Stimulated activated CD8-positive, alpha-beta memory T cell treated with anti-CD3 and anti-CD28 coated beads, Interleukin-4, amount 100 ng/mL, for 24 hours (primary cell): ENCODE measurements around the gene CEP41.

ENCODE experiments used
- DNase-seq: peaks from one replicate; pipeline ENCODE4 v3.0.0-alpha.2; 2020; ENCODE audit warnings: low read depth

The CEP41 gene

DNA sequence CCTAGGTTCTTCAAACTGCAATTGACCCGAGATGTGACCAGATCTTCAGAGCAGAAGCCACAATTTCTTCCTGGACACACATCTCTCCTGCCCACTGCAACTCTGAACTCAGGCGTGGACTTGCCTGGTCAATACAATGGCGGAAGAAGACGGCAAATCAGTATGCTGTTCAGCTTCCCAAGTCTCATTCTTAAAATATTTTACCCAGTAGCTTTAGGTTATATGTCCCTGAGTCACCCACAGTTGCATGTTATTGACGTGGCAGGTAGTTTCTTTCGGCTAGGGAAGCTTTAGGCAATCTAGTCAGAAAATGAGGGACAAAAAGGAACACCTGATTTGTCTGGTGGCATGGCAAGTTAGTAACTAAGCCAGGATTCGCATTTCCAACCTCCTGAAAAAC is 22.5 kb downstream of the CEP41 start:
- DNase-seq: no peak

DNA sequence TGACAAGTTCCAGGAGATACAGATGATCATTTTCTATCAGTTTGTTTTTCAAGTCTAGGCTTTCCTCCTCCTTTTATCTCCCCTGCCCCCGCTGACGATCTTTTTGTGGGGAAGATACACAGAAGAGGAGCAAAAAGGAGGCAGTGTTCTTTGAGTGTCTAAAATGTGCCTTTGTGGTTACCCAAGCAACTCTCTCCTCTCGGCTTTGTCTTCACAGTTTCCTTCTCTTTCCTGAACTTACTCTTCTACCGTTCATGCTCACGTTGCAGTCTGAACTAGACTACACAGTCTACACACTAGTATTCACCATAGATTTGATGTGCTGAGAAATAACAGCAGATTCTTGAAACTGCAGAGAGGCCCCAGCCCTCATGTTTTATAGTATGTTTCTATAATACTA is 23.6 kb downstream of the CEP41 start:
- DNase-seq: no peak

DNA sequence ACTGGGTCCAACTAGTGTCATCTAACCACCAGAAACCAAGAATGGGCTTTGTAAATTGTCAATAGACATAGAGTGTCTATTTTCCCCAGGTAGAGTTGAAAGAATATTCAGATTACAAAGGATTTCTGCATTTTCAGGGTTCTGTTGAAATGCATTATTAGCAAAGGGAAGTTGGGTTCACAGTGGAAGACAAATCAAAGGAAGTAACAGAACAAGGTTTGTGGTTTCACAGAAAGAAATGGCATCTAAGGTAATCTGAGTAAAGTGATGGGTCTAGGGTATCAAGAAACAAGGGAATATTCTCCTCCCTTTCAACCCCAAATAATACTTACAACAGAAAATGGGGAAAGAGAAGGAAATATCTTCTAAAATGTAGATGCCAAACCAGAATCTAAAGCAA is 25.8 kb downstream of the CEP41 start:
- DNase-seq: no peak

DNA sequence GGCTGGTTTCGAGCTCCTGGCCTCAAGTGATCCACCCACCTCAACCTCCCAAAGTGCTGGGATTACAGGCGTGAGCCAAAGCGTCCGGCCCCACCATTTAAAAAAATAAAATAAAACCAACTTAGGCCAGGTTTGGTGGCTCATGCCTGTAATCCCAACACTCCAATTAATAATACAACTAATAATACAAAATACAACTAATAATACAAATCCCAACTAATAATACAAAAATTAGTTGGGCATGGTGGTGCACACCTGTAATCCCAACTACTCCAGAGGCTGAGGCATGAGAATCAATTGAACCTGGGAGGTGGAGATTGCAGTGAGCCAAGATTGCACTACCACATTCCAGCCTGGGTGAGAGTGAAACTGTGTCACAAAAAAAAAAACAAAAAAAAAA is 27.6 kb downstream of the CEP41 start:
- no peak for DNase-seq

DNA sequence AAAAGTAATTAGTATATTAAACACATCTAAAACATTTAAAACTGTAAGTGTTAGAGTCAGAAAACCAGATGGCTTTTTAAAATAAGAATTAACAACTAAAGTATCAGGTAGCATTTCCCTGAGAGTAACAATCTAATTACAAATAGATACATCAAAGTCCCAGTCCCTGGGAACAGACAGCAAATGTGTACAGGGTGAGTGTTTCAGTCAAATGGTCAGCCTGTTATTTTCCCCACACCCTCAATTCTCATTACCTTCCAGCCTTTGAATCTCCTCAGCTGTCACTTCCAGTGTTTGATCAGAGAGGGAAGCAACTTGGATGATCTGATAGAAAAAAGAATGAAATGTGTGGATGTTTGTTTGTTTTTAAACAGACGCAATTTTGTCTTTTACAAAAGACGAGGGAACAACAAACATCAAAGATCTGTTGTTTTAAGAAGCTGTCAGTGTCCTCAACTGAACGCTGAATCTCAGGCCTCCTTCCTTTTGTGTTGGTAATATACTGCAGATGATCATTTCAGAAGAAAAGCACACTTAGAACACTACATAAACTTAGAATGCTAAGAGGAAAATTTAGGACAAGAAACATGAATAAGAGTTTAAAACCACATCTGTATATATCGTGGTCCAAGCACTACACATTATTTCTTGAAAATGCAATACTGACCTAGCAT is 29.8 kb downstream of the CEP41 start:
- DNase-seq: no peak

DNA sequence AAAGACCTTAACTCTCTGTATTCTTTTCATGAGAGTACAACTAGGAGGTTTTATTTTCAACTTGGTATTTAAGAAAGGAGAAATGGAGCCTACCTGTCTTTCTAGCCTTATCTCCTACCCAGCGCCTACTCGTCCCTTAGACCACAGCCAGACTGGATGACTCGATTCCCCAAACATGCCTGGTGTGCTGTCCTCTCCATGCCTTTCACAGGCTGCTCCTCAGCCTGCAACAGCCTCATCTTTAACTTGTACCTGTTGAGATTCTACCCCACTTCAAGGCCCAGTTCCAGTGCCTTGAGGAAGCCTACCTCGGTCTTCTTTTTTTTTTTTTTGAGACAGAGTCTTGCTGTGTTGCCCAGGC is 31.1 kb downstream of the CEP41 start:
- DNase-seq: no peak

DNA sequence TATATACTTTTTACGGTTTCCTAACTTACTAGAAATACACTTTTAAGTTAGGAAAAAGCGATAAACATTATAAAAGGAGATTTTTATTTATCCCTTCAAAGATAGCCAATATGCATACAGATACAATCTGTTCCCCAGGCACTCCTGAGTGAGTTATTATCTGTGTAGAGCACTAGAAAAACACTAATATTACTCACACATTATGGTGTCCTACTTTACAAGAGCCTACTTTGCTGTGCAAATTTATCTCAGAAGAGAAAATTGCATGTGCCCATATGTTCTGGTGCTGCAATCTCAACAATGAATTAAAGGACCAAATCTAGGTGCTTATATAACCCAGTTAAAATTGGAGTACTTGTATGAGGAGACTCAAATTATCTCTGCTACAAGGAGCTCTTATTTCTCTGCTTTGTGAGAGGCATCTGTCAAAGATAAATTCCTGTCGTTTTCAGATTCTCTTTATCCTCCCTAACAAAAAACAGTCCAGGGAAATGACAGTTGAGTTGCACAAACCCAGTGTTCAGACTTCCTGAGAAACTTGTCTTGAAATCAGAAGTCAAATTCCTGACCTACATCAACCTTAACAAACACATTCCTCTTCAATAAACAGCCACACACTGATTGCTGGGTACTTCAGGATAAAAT is 31.6 kb downstream of the CEP41 start:
- no peak for DNase-seq

DNA sequence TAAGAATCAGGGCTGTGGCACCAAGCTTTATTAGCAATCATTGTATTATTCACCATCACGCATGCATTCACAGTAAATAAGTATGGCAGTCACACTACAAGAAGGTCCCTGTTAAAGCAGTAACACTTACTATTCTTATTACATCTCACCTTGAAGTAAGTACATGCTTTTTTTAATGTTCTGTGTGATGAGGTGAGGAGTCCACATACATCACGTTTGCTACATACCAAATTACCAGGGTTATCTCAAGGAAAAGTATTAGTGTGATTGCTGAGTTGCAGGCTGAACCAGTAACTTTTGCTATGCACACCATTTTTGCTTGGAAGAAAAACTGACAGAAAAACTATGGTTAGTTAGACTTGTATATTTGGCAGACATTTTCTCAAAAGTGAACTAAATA is 35.8 kb downstream of the CEP41 start:
- DNase-seq: no peak

DNA sequence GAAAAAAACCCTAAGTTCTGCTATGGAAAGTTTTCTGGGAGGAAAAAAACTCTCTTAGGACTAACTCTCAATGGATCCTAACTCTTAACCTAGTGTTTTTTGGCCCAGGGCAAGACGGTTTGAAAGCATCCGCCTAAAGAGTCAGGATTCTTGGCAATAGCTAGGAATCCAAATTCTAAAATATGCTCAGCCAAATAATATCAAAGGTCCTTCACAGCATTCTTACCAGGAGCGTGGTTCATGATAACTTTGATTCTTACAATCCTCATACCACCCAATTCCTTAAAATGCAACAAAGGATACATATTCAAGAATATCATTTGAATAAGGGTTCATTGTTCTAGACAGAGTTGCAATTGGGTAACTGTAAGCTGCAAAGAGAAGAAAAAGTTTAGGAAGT is 39.2 kb downstream of the CEP41 start:
- DNase-seq: no peak

DNA sequence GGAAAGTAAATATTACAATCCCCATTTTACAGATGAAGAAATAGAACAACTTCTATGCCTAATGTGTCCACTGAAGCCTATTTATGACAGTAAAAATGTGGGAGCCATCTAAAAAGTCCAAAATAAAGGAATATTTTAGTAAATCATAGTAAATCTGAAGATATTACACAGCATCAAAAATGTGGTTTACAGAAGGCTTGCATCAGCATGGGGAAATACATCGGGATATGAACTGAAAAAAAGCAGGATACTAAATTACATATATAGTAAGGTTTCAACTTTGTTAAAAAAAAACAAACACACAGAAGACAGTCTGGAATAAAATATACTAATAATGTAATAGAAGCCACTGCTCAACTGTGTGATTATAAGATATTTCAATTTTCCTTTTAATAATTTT is 39.7 kb downstream of the CEP41 start:
- no peak for DNase-seq

DNA sequence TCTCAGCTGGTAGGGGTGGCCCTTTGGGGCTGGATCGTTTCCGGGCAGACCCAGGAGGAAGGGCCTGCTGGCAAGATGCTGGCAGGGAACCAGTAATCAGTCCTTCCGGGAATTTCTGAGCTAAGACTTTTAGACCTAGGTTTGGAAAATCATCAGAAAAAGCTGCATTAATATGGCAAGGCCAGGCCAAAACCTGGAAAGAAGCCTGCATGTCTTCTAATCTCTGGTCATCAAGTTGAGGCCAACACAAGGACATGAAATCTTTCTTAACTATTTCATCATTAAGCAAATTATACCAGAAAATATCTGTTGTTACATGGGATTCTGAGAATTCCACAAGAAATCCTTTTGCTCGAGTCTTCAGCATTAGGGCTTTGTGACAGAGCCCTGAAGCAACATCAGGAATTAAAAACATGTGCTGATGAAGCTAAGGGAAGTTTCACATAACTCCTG is 40.7 kb downstream of the CEP41 start:
- DNase-seq: no peak

DNA sequence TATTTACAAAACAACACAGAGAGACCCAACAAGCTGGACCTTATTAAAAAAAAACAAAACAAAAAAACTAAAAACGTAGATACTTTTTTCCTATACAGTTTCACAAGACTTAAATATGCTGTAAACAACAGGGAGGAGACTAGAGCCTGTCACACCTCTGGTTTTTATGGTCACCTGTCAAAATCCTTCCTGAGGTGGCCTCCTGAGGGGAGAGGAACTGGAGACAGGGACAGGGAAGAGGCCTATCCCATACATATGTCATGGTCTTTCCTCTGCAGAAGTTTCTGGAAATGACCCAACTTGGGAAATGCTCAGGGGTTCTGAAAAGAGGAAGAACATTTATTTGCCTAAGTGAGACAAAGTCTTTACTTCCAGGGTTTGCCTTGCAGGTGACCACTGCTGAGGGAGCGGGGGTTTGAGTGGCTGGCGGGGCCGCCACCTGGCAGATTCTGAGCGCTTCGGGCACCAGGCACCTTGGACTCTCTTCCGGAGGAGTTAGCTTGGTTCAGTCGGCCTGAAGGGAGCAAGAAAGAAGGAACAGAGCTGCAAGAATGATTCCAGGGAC is 42.2 kb downstream of the CEP41 start:
- no peak for DNase-seq

DNA sequence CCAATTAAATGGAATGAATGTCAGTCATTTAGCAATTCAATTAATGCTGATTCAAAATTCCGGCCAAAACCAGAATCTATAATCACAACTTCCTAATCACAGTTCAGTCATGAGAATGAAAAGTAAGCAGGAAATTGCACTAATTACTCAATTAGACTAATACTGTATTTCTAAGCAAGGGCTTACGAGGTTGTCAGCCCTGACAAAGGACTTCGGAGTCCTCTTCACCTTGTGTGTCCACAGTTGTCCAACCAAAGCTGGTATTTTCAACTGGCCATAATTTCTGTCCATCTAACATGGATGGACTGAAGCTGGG is 43.1 kb downstream of the CEP41 start:
- no peak for DNase-seq

DNA sequence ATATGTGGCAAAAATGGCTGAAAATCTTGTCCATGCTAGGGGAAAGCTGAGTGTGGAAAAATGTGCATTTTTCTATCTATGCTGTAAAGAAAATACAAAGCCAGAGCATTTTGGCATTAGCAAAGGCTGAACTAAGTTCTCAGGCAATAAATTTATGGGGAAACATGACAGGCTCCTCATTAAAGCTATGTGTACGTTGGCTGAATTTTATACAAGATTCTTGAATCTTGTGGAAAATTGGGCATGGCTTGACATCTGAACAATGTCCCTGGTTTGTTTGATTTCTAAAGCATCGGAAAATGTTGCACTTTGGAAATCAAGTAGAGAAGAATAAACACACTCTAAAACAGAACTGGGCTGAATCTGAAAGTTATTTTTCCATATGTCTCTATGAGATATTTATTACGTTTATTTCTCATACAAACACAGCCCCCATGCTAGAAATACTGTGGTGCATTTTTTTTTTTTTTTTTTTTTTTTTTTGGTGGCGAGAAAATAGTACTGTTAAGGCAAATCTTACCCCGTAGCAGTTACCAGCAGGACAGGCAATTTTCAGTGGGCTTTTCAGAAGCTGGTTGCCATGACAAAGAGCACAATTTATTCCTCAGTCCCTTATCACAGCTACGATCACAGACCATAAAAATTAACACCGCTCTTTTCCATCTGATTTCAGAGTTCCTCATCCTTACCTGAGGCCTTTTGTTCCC is 43.6 kb downstream of the CEP41 start:
- no peak for DNase-seq

DNA sequence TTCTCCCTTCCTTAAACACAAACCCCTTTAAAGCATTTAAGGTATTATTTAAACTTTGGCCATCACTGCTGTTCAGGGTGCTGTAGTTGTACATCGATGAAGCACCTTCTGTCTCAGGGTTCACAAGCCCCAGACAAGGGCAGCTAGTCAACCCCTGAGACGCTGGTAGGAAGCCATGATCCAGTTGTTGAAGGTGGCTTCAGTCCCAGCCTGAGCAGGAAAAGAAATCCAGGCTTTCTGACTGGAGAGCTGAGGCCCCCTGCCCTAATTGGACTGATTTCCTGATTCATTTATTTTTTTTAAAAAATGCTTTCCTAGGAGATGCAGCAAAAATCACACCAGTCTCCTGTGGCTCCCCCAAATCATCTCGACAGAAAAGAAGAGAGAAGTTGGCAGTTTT is 44.7 kb downstream of the CEP41 start:
- no peak for DNase-seq

DNA sequence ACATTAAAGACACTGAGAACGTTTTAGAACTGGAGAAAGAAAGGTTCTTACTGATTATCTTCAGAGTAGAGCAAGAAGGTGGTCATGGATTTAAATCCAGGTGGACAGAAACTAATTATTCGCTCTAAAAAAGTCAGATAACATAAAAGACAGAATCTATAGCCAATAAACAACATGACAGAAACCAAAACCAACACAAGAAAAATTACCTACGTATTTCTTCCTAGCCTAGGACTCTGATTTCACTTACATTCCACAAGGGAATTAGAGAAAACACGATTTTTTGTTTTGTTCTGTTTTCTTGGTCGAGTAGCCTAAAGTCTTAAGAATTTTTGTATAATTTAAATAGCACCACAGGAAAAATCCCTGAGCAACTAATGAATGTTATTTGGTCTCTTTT is 45.4 kb downstream of the CEP41 start:
- DNase-seq: no peak

DNA sequence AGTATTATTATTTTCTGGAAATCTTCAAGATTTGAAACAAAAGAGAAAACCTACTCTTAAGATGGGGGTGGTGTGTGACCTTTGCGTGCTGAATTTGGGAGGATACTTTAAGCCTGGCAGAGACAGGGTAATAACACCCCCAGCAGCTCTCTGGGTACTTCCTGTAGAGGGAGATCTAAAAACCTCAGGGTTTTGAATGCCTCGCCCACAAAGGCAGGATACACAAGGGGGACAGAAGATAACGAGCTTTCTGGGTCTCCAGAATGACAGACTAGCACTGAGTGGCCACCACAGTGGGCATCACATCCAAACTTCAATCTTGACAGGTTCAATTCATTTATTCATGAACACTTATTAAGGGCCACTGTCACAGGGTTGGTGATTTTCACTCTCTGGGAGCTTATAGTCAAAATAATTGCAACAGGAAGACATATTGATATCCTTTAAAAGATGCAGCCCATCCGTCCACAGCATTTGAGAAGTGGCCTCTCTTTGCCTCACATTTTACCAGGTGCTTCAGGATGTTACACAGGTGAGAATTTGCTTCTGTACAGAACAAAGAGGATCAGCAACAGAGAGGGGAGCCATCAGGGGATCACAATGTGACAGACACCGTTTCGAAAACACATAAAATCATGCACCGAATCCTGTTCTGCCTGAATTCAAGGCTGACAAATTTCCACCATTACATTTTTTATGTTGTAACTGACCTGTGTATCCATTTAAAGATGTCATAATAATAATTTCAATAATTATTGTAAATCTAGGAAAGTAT is 46.2 kb downstream of the CEP41 start:
- peak; percentile 6 for DNase-seq

DNA sequence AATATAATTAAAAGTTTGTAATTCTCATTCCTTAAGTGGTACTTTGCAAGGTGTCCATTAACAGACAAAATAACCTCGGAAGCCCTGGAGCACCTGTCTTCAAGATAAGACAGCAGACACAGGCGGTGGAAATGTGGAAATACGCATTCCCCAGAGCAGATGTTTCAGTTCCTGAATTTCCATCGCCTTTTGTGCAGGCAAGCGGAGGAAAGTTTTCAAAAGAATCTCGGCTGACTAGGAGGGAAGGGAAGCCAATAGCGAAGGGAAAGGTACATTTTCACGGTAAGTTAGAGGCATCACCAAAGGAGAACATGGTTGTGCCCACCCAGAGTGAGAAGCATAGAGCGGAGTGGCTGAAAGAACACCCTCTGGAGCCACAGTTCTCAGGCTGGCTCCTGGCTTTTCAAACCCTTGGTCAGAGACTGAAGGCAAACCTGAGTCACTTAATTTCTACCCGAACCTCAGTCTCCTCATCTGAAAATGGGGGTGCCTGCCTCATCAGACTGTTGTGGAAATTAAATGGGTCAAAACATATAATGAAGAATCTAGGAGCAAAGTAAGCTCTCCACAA is 46.9 kb downstream of the CEP41 start:
- no peak for DNase-seq

DNA sequence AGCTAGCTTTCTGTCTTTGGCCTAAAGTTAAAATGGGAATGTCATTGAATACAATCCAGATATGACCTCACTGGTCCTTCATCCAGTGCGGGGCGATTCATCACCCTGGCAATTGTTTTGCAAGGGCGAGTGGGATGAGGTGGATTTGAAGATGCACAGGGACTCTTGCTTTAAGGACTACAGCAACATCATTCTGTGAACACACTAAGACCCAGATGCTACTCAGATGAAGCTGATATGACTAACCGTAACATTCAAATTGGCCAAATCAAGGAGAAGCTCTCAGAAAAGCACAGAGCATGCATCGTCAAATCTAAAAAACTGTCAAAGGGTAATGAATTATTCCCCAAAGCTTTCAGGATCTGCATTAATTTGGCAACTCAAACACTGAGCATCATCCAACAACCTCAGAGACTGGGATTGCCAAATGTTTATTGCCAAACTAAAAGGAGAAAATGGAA is 47.7 kb downstream of the CEP41 start:
- DNase-seq: no peak

DNA sequence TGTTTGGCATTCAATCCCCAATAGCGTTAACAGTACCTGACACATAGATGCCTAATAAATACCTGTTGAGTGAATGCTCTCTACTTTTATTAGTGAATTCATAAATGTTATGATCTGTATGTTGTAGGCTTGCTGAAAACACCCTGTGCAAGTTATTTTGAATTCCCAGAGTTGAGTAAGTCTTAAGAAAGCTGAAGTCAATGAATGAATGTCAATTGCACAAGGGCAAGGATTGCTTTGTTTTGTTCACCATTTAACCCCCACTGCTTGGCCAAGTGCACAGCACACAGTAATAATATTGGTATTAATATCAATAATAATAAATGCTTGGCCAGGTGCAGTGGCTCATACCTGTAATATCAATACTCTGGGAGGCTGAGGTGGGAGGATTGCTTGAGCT is 50.3 kb downstream of the CEP41 start:
- DNase-seq: no peak

DNA sequence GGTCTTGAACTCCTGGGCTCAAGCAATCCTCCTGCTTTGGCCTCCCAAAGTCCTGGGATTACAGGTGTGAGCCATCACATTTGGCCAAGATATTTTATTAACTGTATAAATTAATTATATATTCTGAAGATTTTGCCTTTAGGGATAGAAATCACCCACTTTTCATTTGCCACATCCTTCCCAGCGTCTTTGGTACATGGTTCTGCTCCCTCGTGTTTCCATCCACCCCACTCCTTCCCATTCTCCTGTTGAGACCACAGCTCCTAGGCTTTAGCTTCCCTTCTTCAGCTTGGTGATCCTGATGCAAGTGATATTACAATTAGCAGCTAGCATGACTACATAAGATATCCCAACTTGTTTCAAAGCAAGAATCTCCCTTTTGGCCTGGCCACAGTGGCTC is 52.1 kb downstream of the CEP41 start:
- no peak for DNase-seq
